Measurements from ENCODE around the gene CAMKMT. TPM values are rescaled to one million over a fixed set of nuclear protein-coding genes. Genes with fewer than 3 reads are reported as not detected.

CAMKMT gene
- total and polyA plus RNA-seq, 2 experiments from 2014 or later: 26.5 to 29.5 TPM

- no peak overlapping the region for H2AFZ ChIP-seq
- H3K79me2 ChIP-seq (replicated peaks; ENCODE audit: insufficient read depth): no peaks in the 10 kb centered on the region
- no peak overlapping the region for H3K27ac Mint-ChIP-seq
- no peaks in the 10 kb centered on the region for H3K9me2 ChIP-seq (ENCODE audit: insufficient read depth)
- no peaks in the 10 kb centered on the region for H3K36me3 ChIP-seq (ENCODE audit: insufficient read depth)
- no peak overlapping the region for H3K4me3 Mint-ChIP-seq
- peaks cover 18% of the 10 kb centered on the region for H3K36me3 Mint-ChIP-seq (ENCODE audit: low read depth)
- no peak overlapping the region for H3K27ac ChIP-seq (ENCODE audit: low read depth)
- no peaks in the 10 kb centered on the region for H3K4me1 ChIP-seq (ENCODE audit: insufficient read depth)
- H3K4me3 ChIP-seq: no peak overlapping the region
- H3K9me3 Mint-ChIP-seq: peaks cover 22% of the 10 kb centered on the region
- no peak overlapping the region for H3K4me2 ChIP-seq
- no peaks in the 10 kb centered on the region for H3F3A ChIP-seq (replicated peaks; ENCODE audit: low read depth)
- H3K4me1 Mint-ChIP-seq: no peaks in the 10 kb centered on the region
- no peaks in the 10 kb centered on the region for H4K20me1 ChIP-seq (replicated peaks; ENCODE audit: insufficient read depth)
- TF ChIP-seq EZH2phosphoT487 (IDR thresholded peaks at IDR 0.05; ENCODE audit: unreplicated experiment) (no peak), JUNB (IDR thresholded peaks at IDR 0.05; ENCODE audit: unreplicated experiment) (no peak), STAT1 (IDR thresholded peaks at IDR 0.05; ENCODE audit: unreplicated experiment) (no peak), EZH2 (IDR thresholded peaks at IDR 0.05; ENCODE audit: low read depth, unreplicated experiment) (no peak), NANOG (IDR thresholded peaks at IDR 0.05; ENCODE audit: borderline replicate concordance) (no peak), ZNF462 (CRISPR knock-in tag; IDR thresholded peaks at IDR 0.05) (no peak), CREB1 (CRISPR knock-in tag; IDR thresholded peaks at IDR 0.05; ENCODE audit: low read depth) (no peak), ZNF331 (CRISPR knock-in tag; IDR thresholded peaks at IDR 0.05; ENCODE audit: low read depth) (no peak), ZNF114 (CRISPR knock-in tag; IDR thresholded peaks at IDR 0.05) (no peak), REST (IDR thresholded peaks at IDR 0.05; ENCODE audit: unreplicated experiment) (no peak), POLR2AphosphoS5 (IDR thresholded peaks at IDR 0.05; ENCODE audit: low read depth) (no peak), ETS1 (IDR thresholded peaks at IDR 0.05) (no peak), CTCF (conservative IDR thresholded peaks at IDR 0.05; ENCODE audit: low read depth in 2 of 2) (no peak)
- no peaks in the 10 kb centered on the region for H3K27me3 Mint-ChIP-seq (ENCODE audit: insufficient read depth, low read depth, poor library complexity)
- H3K27me3 ChIP-seq (ENCODE audit: insufficient read depth): no peaks in the 10 kb centered on the region
- ATAC-seq (no peak), DNase-seq (ENCODE audit: low spot score) (no peak)
These were observed 164.6 kb downstream of the CAMKMT start for GRCh38 chr2:44526352-44526751.

Measured in GM23338 (cell line).